WTC11 (cell line): ENCODE data around the gene USH2A. TPM values are rescaled to one million over a fixed set of nuclear protein-coding genes. Genes with fewer than 3 reads are reported as not detected.

Experiments used
- ATAC-seq: fragments of 200-7000 bp; cut with Tn5 transposase; 2 replicates; pipeline ENCODE4 v1.10.0; 2021; ENCODE audit warnings: mild to moderate bottlenecking, moderate library complexity
- CTCF ChIA-PET: fragments of 300-600 bp; sonication (Branson Sonifier 250); formaldehyde crosslinking; loops from one replicate; lab custom pipeline; 2021; ENCODE audit warnings: antibody characterized with exemption; lab: Charles Lee
- POLR2A ChIA-PET: fragments of 350-600 bp; sonication (Branson Sonifier 250); formaldehyde crosslinking; loops from one replicate; lab custom pipeline; 2021; ENCODE audit warnings: antibody characterized with exemption; lab: Charles Lee
- DNase-seq: peaks from one replicate; pipeline ENCODE4 v3.0.0; 2021; ENCODE audit warnings: low spot score
- H3K27ac Mint-ChIP-seq: 2 replicates; pipeline ENCODE4 v1.8.0; 2021; ENCODE audit warnings: mixed read lengths
- H3K27me3 Mint-ChIP-seq: 2 replicates; pipeline ENCODE4 v1.8.0; 2021; ENCODE audit warnings: low read depth, mild to moderate bottlenecking, moderate library complexity, mixed read lengths
- H3K36me3 Mint-ChIP-seq: 2 replicates; pipeline ENCODE4 v1.8.0; 2021; ENCODE audit warnings: mixed read lengths
- H3K4me1 Mint-ChIP-seq: 2 replicates; pipeline ENCODE4 v1.8.0; 2022; ENCODE audit warnings: mixed read lengths
- H3K4me3 Mint-ChIP-seq: 2 replicates; pipeline ENCODE4 v1.8.0; 2021; ENCODE audit warnings: mild to moderate bottlenecking, moderate library complexity, mixed read lengths
- H3K9me3 Mint-ChIP-seq: 2 replicates; pipeline ENCODE4 v1.8.0; 2021; ENCODE audit warnings: mixed read lengths
- ATF1 ChIP-seq: sonication (generic); formaldehyde crosslinking; IDR thresholded peaks from 2 replicates; pipeline ENCODE4 v1.8.1; 2023; ENCODE audit warnings: mild to moderate bottlenecking, moderate library complexity, missing genetic modification reagents
- CBFB ChIP-seq: sonication (generic); formaldehyde crosslinking; IDR thresholded peaks from 2 replicates; pipeline ENCODE4 v1.8.1; 2022; ENCODE audit warnings: mild to moderate bottlenecking, low read depth, missing genetic modification reagents
- CTCF ChIP-seq: fragments of 200-600 bp; IDR thresholded peaks from 2 replicates; pipeline ENCODE4 v1.8.0; 2022; ENCODE audit warnings: antibody characterized with exemption
- EMX1 ChIP-seq: fragments of 250-450 bp; sonication (Bioruptor Pico); IDR thresholded peaks from 2 replicates; pipeline ENCODE4 v1.8.0; 2021; ENCODE audit warnings: mild to moderate bottlenecking
- FOXJ3 ChIP-seq: sonication (generic); formaldehyde crosslinking; IDR thresholded peaks from 2 replicates; pipeline ENCODE4 v1.9.0; 2021; ENCODE audit warnings: missing genetic modification reagents, mild to moderate bottlenecking, borderline replicate concordance
- FOXK1 ChIP-seq: sonication (generic); formaldehyde crosslinking; IDR thresholded peaks from 2 replicates; pipeline ENCODE4 v1.8.0; 2022; ENCODE audit warnings: mild to moderate bottlenecking, moderate library complexity, missing genetic modification reagents
- GRHL2 ChIP-seq: fragments of 250-450 bp; sonication (Bioruptor Pico); IDR thresholded peaks from 2 replicates; pipeline ENCODE4 v1.8.0; 2022; ENCODE audit warnings: mild to moderate bottlenecking, moderate library complexity; ENCODE audit not compliant: insufficient replicate concordance, severe bottlenecking
- JAZF1 ChIP-seq: fragments of 250-450 bp; sonication (Bioruptor Pico); IDR thresholded peaks from 2 replicates; pipeline ENCODE4 v1.9.0; 2021; ENCODE audit warnings: moderate library complexity, mild to moderate bottlenecking, inconsistent platforms
- NFE2L1 ChIP-seq: sonication (generic); formaldehyde crosslinking; IDR thresholded peaks from 2 replicates; pipeline ENCODE4 v1.8.1; 2023; ENCODE audit warnings: missing genetic modification reagents
- OVOL2 ChIP-seq: fragments of 250-450 bp; sonication (Bioruptor Pico); IDR thresholded peaks from 2 replicates; pipeline ENCODE4 v1.9.0; 2021; ENCODE audit warnings: mild to moderate bottlenecking, borderline replicate concordance
- PREB ChIP-seq: sonication (generic); formaldehyde crosslinking; IDR thresholded peaks from 2 replicates; pipeline ENCODE4 v1.8.1; 2022; ENCODE audit warnings: mild to moderate bottlenecking, missing genetic modification reagents, moderate library complexity, borderline replicate concordance
- STAT6 ChIP-seq: sonication (generic); formaldehyde crosslinking; conservative IDR thresholded peaks from 2 replicates; pipeline ENCODE4 v1.8.1; 2023; ENCODE audit warnings: mild to moderate bottlenecking, low read depth, missing genetic modification reagents, moderate library complexity
- TCF7 ChIP-seq: sonication (generic); formaldehyde crosslinking; IDR thresholded peaks from 2 replicates; pipeline ENCODE4 v1.8.0; 2022; ENCODE audit warnings: mild to moderate bottlenecking, low read depth, missing genetic modification reagents, moderate library complexity
- USF2 ChIP-seq: sonication (generic); formaldehyde crosslinking; IDR thresholded peaks from 2 replicates; pipeline ENCODE4 v1.8.1; 2023; ENCODE audit warnings: mild to moderate bottlenecking, missing genetic modification reagents, moderate library complexity
- ZBTB43 ChIP-seq: sonication (generic); formaldehyde crosslinking; IDR thresholded peaks from 2 replicates; pipeline ENCODE4 v1.8.1; 2023; ENCODE audit warnings: mild to moderate bottlenecking, missing genetic modification reagents
- ZNF396 ChIP-seq: fragments of 250-450 bp; sonication (Bioruptor Pico); IDR thresholded peaks from 2 replicates; pipeline ENCODE4 v1.8.0; 2021; ENCODE audit warnings: mild to moderate bottlenecking, moderate library complexity, borderline replicate concordance
- ZNF425 ChIP-seq: fragments of 250-450 bp; sonication (Bioruptor Pico); conservative IDR thresholded peaks from 2 replicates; pipeline ENCODE4 v1.9.0; 2021; ENCODE audit warnings: mild to moderate bottlenecking
- total RNA-seq: library from RNA; stranded (reverse); gene quantifications from 3 replicates; pipeline ENCODE4 v1.2.3, GENCODE V29; 2021

The USH2A gene
- total RNA-seq, 1 experiment from 2014 or later = 0.37 TPM

- Mint-ChIP-seq H3K9me3 (no peaks in the 10 kb centered on the region), H3K27ac (no peak overlapping the region), H3K4me1 (peaks cover 6% of the 10 kb centered on the region), H3K4me3 (no peak overlapping the region), H3K27me3 (no peaks in the 10 kb centered on the region), H3K36me3 (no peaks in the 10 kb centered on the region)
- TF ChIP-seq ZNF425 (CRISPR knock-in tag) (no peak), STAT6 (CRISPR knock-in tag) (no peak), JAZF1 (no peak), FOXK1 (CRISPR knock-in tag) (no peak), NFE2L1 (CRISPR knock-in tag) (no peak), OVOL2 (CRISPR knock-in tag) (no peak), CBFB (CRISPR knock-in tag) (no peak), FOXJ3 (CRISPR knock-in tag) (no peak), EMX1 (no peak), ZBTB43 (CRISPR knock-in tag) (no peak)
- ATAC-seq = no peak
- POLR2A ChIA-PET = no interaction called here
- CTCF ChIA-PET = interaction anchor here (1.4 kb wide), 1 partner anchor 38 kb away, joined by 4 read pairs; no protein-coding TSS in a partner anchor
- no peak for DNase-seq
Observed at GRCh38 chr1:215748431-215748830, 674.8 kb downstream of the USH2A start.

GRCh38 chr1:215744419-215744818 is 678.8 kb downstream of the USH2A start:
- ATAC-seq (no peak), DNase-seq (no peak)
- ChIA-PET POLR2A (no interaction called here), CTCF (no interaction called here)
- Mint-ChIP-seq H3K4me1 (peaks cover 6% of the 10 kb centered on the region), H3K36me3 (no peaks in the 10 kb centered on the region), H3K9me3 (no peaks in the 10 kb centered on the region), H3K4me3 (no peak overlapping the region), H3K27ac (no peak overlapping the region), H3K27me3 (no peaks in the 10 kb centered on the region; the same call in 1 of the 2 replicates)
- no peak for TF ChIP-seq ATF1 (CRISPR knock-in tag)
- TF ChIP-seq GRHL2 = no peak
- no peak for TF ChIP-seq CTCF
- TF ChIP-seq USF2 (CRISPR knock-in tag) = no peak
- TF ChIP-seq ZNF396 = no peak
- TF ChIP-seq STAT6 (CRISPR knock-in tag) = no peak
- TF ChIP-seq PREB (CRISPR knock-in tag) = no peak
- no peak for TF ChIP-seq TCF7
